Measurements from ENCODE around the gene PAQR4.
A peak's percentile ranks its signal among the peaks of the same experiment; 100 is the strongest.
"Not testable (repeated sequence)": the region's sequence is repeated elsewhere in the genome, so short reads cannot be mapped to it uniquely, and the experiment has no call there.

The PAQR4 gene

GRCh38 chr16:2927010-2927646, 42.0 kb upstream of the PAQR4 start:
- H3K27ac ChIP-seq = 0 out of 2 replicates have a peak overlapping the region, but pooled peaks have one; percentile 15
- TF ChIP-seq CTCF (IDR thresholded peaks at IDR 0.05) = peak; percentile 96
- no peak for TF ChIP-seq ZFX (IDR thresholded peaks at IDR 0.05; ENCODE audit: borderline replicate concordance)

- not testable (repeated sequence) for H3K27ac ChIP-seq
Measured at GRCh38 chr16:2928151-2928550, 41.0 kb upstream of the PAQR4 start.

- TF ChIP-seq CTCF (IDR thresholded peaks at IDR 0.05) = no peak
- TF ChIP-seq ZFX (IDR thresholded peaks at IDR 0.05; ENCODE audit: borderline replicate concordance) = no peak
- H3K27ac ChIP-seq = no peak overlapping the region
Measured at GRCh38 chr16:2928796-2929195, 40.4 kb upstream of the PAQR4 start.

- no peak overlapping the region for H3K27ac ChIP-seq
- no peak for TF ChIP-seq CTCF (IDR thresholded peaks at IDR 0.05)
- no peak for TF ChIP-seq ZFX (IDR thresholded peaks at IDR 0.05; ENCODE audit: borderline replicate concordance)
Measured at GRCh38 chr16:2929693-2930092, 39.5 kb upstream of the PAQR4 start.

GRCh38 chr16:2930236-2930635, 38.9 kb upstream of the PAQR4 start:
- no peak for TF ChIP-seq CTCF (IDR thresholded peaks at IDR 0.05)
- TF ChIP-seq ZFX (IDR thresholded peaks at IDR 0.05; ENCODE audit: borderline replicate concordance) = no peak
- H3K27ac ChIP-seq = no peak overlapping the region

GRCh38 chr16:2931231-2931914, 37.8 kb upstream of the PAQR4 start:
- not testable (repeated sequence) for H3K27ac ChIP-seq

- H3K27ac ChIP-seq = no peak overlapping the region
- no peak for TF ChIP-seq ZFX (IDR thresholded peaks at IDR 0.05; ENCODE audit: borderline replicate concordance)
- TF ChIP-seq CTCF (IDR thresholded peaks at IDR 0.05) = no peak
Measured at GRCh38 chr16:2933136-2933535, 36.0 kb upstream of the PAQR4 start.

- H3K27ac ChIP-seq = no peak overlapping the region
- TF ChIP-seq CTCF (IDR thresholded peaks at IDR 0.05) (no peak), ZFX (IDR thresholded peaks at IDR 0.05; ENCODE audit: borderline replicate concordance) (no peak)
Measured at GRCh38 chr16:2933701-2934100, 35.4 kb upstream of the PAQR4 start.
